H9 (cell line): Measurements from ENCODE around the gene NRXN2. TPM values are rescaled to one million over a fixed set of nuclear protein-coding genes. Genes with fewer than 3 reads are reported as not detected.

ENCODE experiments used
- DNase-seq: peaks from one replicate; pipeline ENCODE4 v3.0.0-alpha.2; 2017
- H2AFZ ChIP-seq: one replicate; pipeline ENCODE4 v1.6.1; 2013; ENCODE audit warnings: mild to moderate bottlenecking, low read length, control low read depth, moderate library complexity
- H2AK5ac ChIP-seq: 2 replicates; pipeline ENCODE4 v1.6.1; 2013; ENCODE audit warnings: low read length, control low read depth, mixed read lengths; ENCODE audit not compliant: insufficient read length
- H2BK120ac ChIP-seq: one replicate; pipeline ENCODE4 v1.6.1; 2013; ENCODE audit warnings: low read depth, mild to moderate bottlenecking, low read length, control low read depth, inconsistent platforms; ENCODE audit not compliant: poor library complexity, severe bottlenecking
- H2BK12ac ChIP-seq: 2 replicates; pipeline ENCODE4 v1.6.1; 2013; ENCODE audit warnings: low read length, control low read depth, mixed read lengths, low read depth; ENCODE audit not compliant: insufficient read length
- H2BK15ac ChIP-seq: 2 replicates; pipeline ENCODE4 v1.6.1; 2013; ENCODE audit warnings: low read depth, low read length, control low read depth
- H2BK20ac ChIP-seq: one replicate; pipeline ENCODE4 v1.6.1; 2013; ENCODE audit warnings: low read depth, mild to moderate bottlenecking, low read length, control low read depth, inconsistent platforms; ENCODE audit not compliant: poor library complexity, severe bottlenecking
- H2BK5ac ChIP-seq: 2 replicates; pipeline ENCODE4 v1.6.1; 2013; ENCODE audit warnings: low read length, control low read depth, mixed read lengths; ENCODE audit not compliant: insufficient read length
- H3K14ac ChIP-seq: 2 replicates; pipeline ENCODE4 v1.6.1; 2013; ENCODE audit warnings: low read length, control low read depth; ENCODE audit not compliant: insufficient read depth
- H3K18ac ChIP-seq: 2 replicates; pipeline ENCODE4 v1.6.1; 2013; ENCODE audit warnings: low read depth, mild to moderate bottlenecking, mixed read lengths, low read length, control low read depth; ENCODE audit not compliant: insufficient read length
- H3K23ac ChIP-seq: 2 replicates; pipeline ENCODE4 v1.6.1; 2013; ENCODE audit warnings: low read length, control low read depth, mixed read lengths, low read depth; ENCODE audit not compliant: insufficient read length
- H3K23me2 ChIP-seq: 2 replicates; pipeline ENCODE4 v1.6.1; 2013; ENCODE audit warnings: low read depth, mild to moderate bottlenecking, mixed read lengths, low read length, control low read depth; ENCODE audit not compliant: insufficient read length, poor library complexity, severe bottlenecking
- H3K27ac ChIP-seq: 2 replicates; pipeline ENCODE4 v1.5.1; 2013; ENCODE audit warnings: low read length, control low read depth, mixed read lengths, low read depth; ENCODE audit not compliant: insufficient read length
- H3K27me3 ChIP-seq: 2 replicates; pipeline ENCODE4 v1.6.1; 2013; ENCODE audit warnings: low read length, control low read depth, inconsistent platforms; ENCODE audit not compliant: insufficient read depth
- H3K4ac ChIP-seq: 2 replicates; pipeline ENCODE4 v1.6.1; 2013; ENCODE audit warnings: low read depth, mild to moderate bottlenecking, control low read depth, inconsistent platforms, low read length, moderate library complexity
- H3K4me1 ChIP-seq: 2 replicates; pipeline ENCODE4 v1.6.1; 2013; ENCODE audit warnings: low read length, control low read depth, inconsistent platforms; ENCODE audit not compliant: insufficient read depth
- H3K4me2 ChIP-seq: 2 replicates; pipeline ENCODE4 v1.6.1; 2013; ENCODE audit warnings: low read length, control low read depth, mixed read lengths; ENCODE audit not compliant: insufficient read length, insufficient read depth
- H3K56ac ChIP-seq: 2 replicates; pipeline ENCODE4 v1.6.1; 2013; ENCODE audit warnings: low read depth, mild to moderate bottlenecking, mixed read lengths, low read length, control low read depth; ENCODE audit not compliant: insufficient read length
- H3K79me1 ChIP-seq: 2 replicates; pipeline ENCODE4 v1.6.1; 2013; ENCODE audit warnings: low read depth, mild to moderate bottlenecking, moderate library complexity, low read length, control low read depth, inconsistent platforms; ENCODE audit not compliant: insufficient read depth, poor library complexity, severe bottlenecking
- H3K79me2 ChIP-seq: 2 replicates; pipeline ENCODE4 v1.6.1; 2013; ENCODE audit warnings: low read length, control low read depth, inconsistent platforms; ENCODE audit not compliant: insufficient read depth
- H3K9ac ChIP-seq: 2 replicates; pipeline ENCODE4 v1.6.1; 2013; ENCODE audit warnings: low read length, control low read depth, mixed read lengths; ENCODE audit not compliant: insufficient read length; ENCODE audit errors: extremely low read depth
- H3K9me3 ChIP-seq: one replicate; pipeline ENCODE4 v1.6.1; 2013; ENCODE audit warnings: low read depth, low read length, inconsistent platforms; ENCODE audit not compliant: control insufficient read depth
- H3T11ph ChIP-seq: one replicate; pipeline ENCODE4 v1.6.1; 2013; ENCODE audit warnings: mild to moderate bottlenecking, low read length, control low read depth, inconsistent platforms
- H4K20me1 ChIP-seq: one replicate; pipeline ENCODE4 v1.6.1; 2013; ENCODE audit not compliant: control insufficient read depth, insufficient read length, insufficient read depth
- H4K5ac ChIP-seq: 2 replicates; pipeline ENCODE4 v1.6.1; 2013; ENCODE audit warnings: low read depth, mild to moderate bottlenecking, mixed read lengths, low read length, control low read depth; ENCODE audit not compliant: insufficient read length
- H4K8ac ChIP-seq: replicated peaks from 2 replicates; pipeline ENCODE4 v1.6.1; 2013; ENCODE audit warnings: low read length, control low read depth, mixed read lengths, low read depth; ENCODE audit not compliant: insufficient read length
- H4K91ac ChIP-seq: 2 replicates; pipeline ENCODE4 v1.6.1; 2013; ENCODE audit warnings: low read depth, mild to moderate bottlenecking, moderate library complexity, mixed read lengths, low read length, control low read depth; ENCODE audit not compliant: insufficient read length
- H3K27ac Mint-ChIP-seq, 3 experiments: 2 replicates in 2 of 3; 3 replicates in 1 of 3; pipeline ENCODE4 v1.8.0; 2020 to 2021; ENCODE audit warnings: mixed read lengths in 3 of 3, mild to moderate bottlenecking in 1 of 3, moderate library complexity in 1 of 3
- H3K27me3 Mint-ChIP-seq: 2 replicates; pipeline ENCODE4 v1.8.0; 2021; ENCODE audit warnings: low read depth, mild to moderate bottlenecking, moderate library complexity, mixed read lengths
- H3K36me3 Mint-ChIP-seq, 3 experiments: 2 replicates in 2 of 3; 3 replicates in 1 of 3; pipeline ENCODE4 v1.8.0; 2020 to 2021; ENCODE audit warnings: low read depth in 3 of 3, mixed read lengths in 3 of 3; ENCODE audit not compliant: insufficient read depth in 1 of 3
- H3K4me1 Mint-ChIP-seq, 2 experiments: 2 replicates each; pipeline ENCODE4 v1.8.0; 2020; ENCODE audit warnings: mixed read lengths in 2 of 2
- H3K4me3 Mint-ChIP-seq, 2 experiments: 2 replicates in 1 of 2; 3 replicates in 1 of 2; pipeline ENCODE4 v1.8.0; 2020 to 2021; ENCODE audit warnings: mild to moderate bottlenecking in 2 of 2, mixed read lengths in 2 of 2, moderate library complexity in 1 of 2
- H3K9me3 Mint-ChIP-seq, 2 experiments: 2 replicates in 1 of 2; 3 replicates in 1 of 2; pipeline ENCODE4 v1.8.0; 2020; ENCODE audit warnings: mild to moderate bottlenecking in 2 of 2, mixed read lengths in 2 of 2, moderate library complexity in 1 of 2
- CTCF ChIP-seq: fragments of 200-600 bp; sonication (generic); conservative IDR thresholded peaks from 3 replicates; pipeline ENCODE4 v1.8.0; 2021; ENCODE audit warnings: antibody characterized with exemption, mild to moderate bottlenecking
- WGBS: extraction: QIAGEN DNeasy Blood & Tissue Kit; methylation state at CpG from one replicate; pipeline ENCODE4 v1.1.7; 2013; ENCODE audit warnings: missing lambda C conversion rate, low lambda C conversion rate, mixed read lengths; ENCODE audit not compliant: insufficient read length; ENCODE audit errors: extremely low coverage; 5-methylcytosine and 5-hydroxymethylcytosine counted together
- total RNA-seq: library from RNA; stranded (reverse); gene quantifications from 2 replicates; pipeline ENCODE4 v1.2.1, GENCODE V29; 2021

NRXN2 gene
- total RNA-seq, 1 experiment from 2014 or later: 3.9 TPM

GRCh38 chr11:64719406-64719805 is 3.6 kb downstream of the NRXN2 start:
- peaks cover 10% of the 10 kb centered on the region; the same call in 1 of the 2 replicates for H3K27me3 ChIP-seq
- H3K14ac ChIP-seq: no peak overlapping the region
- no peak overlapping the region for H3K56ac ChIP-seq
- no peak for TF ChIP-seq CTCF
- Mint-ChIP-seq H3K27me3 (peaks cover 85% of the 10 kb centered on the region), H3K9me3 (no peaks in the 10 kb centered on the region; a peak in 2 of 5 replicates), H3K36me3 (no peaks in the 10 kb centered on the region), H3K4me3 (no peak overlapping the region), H3K4me1 (peaks cover 5 to 53% of the 10 kb centered on the region in 2 experiments), H3K27ac (no peak overlapping the region; a peak in 1 of 7 replicates)
- H4K8ac ChIP-seq: no peak overlapping the region
- H3K79me2 ChIP-seq: no peaks in the 10 kb centered on the region
- H3T11ph ChIP-seq: no peak overlapping the region
- H4K5ac ChIP-seq: no peak overlapping the region
- H2BK120ac ChIP-seq: no peak overlapping the region
- H3K79me1 ChIP-seq: no peaks in the 10 kb centered on the region
- no peak overlapping the region for H3K4me2 ChIP-seq
- WGBS: no CpG with 5 or more reads among the region's 10 CpGs
- DNase-seq: no peak
- no peak overlapping the region for H3K9ac ChIP-seq
- H4K91ac ChIP-seq: no peak overlapping the region
- H2AFZ ChIP-seq: no peak overlapping the region
- H2BK20ac ChIP-seq: no peak overlapping the region
- no peak overlapping the region for H3K23ac ChIP-seq
- no peak overlapping the region for H2BK12ac ChIP-seq
- H3K4ac ChIP-seq: no peak overlapping the region
- H3K27ac ChIP-seq: no peak overlapping the region
- no peak overlapping the region for H2BK15ac ChIP-seq
- H2BK5ac ChIP-seq: no peak overlapping the region
- H3K9me3 ChIP-seq: no peaks in the 10 kb centered on the region
- peaks cover 3% of the 10 kb centered on the region for H4K20me1 ChIP-seq
- H2AK5ac ChIP-seq: no peak overlapping the region
- H3K23me2 ChIP-seq: no peaks in the 10 kb centered on the region
- no peak overlapping the region for H3K18ac ChIP-seq
- H3K4me1 ChIP-seq: no peaks in the 10 kb centered on the region
